ENCODE results near the gene TPRA1. TPM values are rescaled to one million over a fixed set of nuclear protein-coding genes. Genes with fewer than 3 reads are reported as not detected.

The TPRA1 gene
- total RNA-seq, 2 experiments from 2014 or later: 26.6 to 28.0 TPM

- H3K27ac Mint-ChIP-seq: no peak overlapping the region
- H3K4me1 Mint-ChIP-seq (ENCODE audit: low read depth): peaks cover 21% of the 10 kb centered on the region
- TF ChIP-seq, protein P1, sequence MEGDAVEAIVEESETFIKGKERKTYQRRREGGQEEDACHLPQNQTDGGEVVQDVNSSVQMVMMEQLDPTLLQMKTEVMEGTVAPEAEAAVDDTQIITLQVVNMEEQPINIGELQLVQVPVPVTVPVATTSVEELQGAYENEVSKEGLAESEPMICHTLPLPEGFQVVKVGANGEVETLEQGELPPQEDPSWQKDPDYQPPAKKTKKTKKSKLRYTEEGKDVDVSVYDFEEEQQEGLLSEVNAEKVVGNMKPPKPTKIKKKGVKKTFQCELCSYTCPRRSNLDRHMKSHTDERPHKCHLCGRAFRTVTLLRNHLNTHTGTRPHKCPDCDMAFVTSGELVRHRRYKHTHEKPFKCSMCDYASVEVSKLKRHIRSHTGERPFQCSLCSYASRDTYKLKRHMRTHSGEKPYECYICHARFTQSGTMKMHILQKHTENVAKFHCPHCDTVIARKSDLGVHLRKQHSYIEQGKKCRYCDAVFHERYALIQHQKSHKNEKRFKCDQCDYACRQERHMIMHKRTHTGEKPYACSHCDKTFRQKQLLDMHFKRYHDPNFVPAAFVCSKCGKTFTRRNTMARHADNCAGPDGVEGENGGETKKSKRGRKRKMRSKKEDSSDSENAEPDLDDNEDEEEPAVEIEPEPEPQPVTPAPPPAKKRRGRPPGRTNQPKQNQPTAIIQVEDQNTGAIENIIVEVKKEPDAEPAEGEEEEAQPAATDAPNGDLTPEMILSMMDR (IDR thresholded peaks at IDR 0.05): no peak
- ATAC-seq (no peak), DNase-seq (no peak)
- ChIA-PET CTCF (interaction anchor here (2.4 kb wide), 1 partner anchor 76 kb away, joined by 8 read pairs; no protein-coding TSS in a partner anchor), POLR2A (interaction anchor here (1.1 to 3.7 kb wide), 3 partner anchors 18 to 25 kb away, joined by 3 to 11 read pairs (median 4); partner anchors contain the start of gene MCM2)
- peaks cover 1% of the 10 kb centered on the region for H3K9me3 Mint-ChIP-seq
- peaks cover 16% of the 10 kb centered on the region for H3K27me3 Mint-ChIP-seq
- H3K4me3 Mint-ChIP-seq: no peak overlapping the region
- intact Hi-C loops (cut with micrococcal nuclease): no loop called here
- H3K36me3 Mint-ChIP-seq (ENCODE audit: low read depth): peaks cover 28% of the 10 kb centered on the region
These were observed 33.5 kb upstream of the TPRA1 start for GRCh38 chr3:127624063-127624462.

DNA sequence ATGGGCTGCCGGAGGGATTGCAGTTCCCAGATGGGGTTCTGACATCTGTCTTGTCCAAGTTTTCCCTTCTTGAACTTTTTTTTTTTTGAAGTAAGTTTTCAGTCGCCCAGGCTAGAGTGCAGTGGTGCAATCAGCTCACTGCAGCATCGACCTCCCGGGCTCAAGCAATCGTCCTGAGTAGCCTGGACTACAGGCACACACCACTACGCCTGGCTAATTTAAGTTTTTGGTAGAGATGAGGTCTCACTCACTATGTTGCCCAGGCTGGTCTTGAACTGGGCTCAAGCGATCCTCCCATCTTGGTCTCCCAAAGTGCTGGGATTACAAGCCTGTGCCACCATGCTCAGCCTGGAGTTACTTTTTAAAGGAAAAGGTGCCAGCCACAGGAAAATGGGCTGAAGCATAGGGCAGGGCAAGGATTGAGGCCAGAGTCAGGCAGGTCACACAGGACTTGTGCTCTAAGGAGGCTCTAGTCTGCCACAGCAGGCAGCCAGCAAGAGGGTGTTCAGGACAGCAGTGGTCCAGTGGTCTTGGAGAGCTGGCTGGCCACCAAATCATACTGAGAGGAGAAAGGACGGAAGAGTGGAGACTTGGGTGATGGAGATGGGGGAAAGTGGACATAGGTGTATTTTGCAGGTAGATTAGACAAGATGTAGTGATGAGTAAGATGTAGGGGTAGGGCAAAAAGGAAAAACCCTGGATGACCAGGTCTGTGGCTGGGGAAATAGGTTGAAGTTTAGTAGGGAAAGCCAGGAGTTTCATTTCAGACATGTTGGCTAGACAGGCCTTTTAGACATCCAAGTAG, 32.4 kb upstream of the TPRA1 start:
- Mint-ChIP-seq H3K4me3 (no peak overlapping the region), H3K36me3 (ENCODE audit: low read depth) (peaks cover 37% of the 10 kb centered on the region), H3K4me1 (ENCODE audit: low read depth) (peaks cover 17% of the 10 kb centered on the region), H3K27me3 (peaks cover 9% of the 10 kb centered on the region), H3K27ac (no peak overlapping the region), H3K9me3 (no peaks in the 10 kb centered on the region)
- no peak for DNase-seq
- TF ChIP-seq, protein P1 (IDR thresholded peaks at IDR 0.05): no peak
- intact Hi-C loops (cut with micrococcal nuclease): no loop called here
- no peak for ATAC-seq
- POLR2A ChIA-PET: interaction anchor here (1.1 to 5.7 kb wide), 5 partner anchors 12 to 24 kb away, joined by 3 to 50 read pairs (median 6); partner anchors contain the start of gene MCM2
- CTCF ChIA-PET: interaction anchor here (2.4 kb wide), 1 partner anchor 75 kb away, joined by 8 read pairs; no protein-coding TSS in a partner anchor

DNA sequence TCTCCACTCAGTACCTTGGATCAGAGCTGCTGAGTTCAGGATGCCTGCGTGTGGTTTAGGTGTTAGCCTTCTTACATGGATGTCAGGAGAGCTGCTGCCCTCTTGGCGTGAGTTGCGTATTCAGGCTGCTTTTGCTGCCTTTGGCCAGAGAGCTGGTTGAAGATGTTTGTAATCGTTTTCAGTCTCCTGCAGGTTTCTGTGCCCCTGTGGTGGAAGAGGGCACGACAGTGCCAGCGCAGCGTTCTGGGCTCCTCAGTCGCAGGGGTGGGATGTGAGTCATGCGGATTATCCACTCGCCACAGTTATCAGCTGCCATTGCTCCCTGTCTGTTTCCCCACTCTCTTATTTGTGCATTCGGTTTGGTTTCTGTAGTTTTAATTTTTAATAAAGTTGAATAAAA, 31.5 kb upstream of the TPRA1 start:
- ATAC-seq (no peak), DNase-seq (no peak)
- POLR2A ChIA-PET: interaction anchor here (0.6 to 5.7 kb wide), 8 partner anchors 9 to 58 kb away, joined by 3 to 50 read pairs (median 5); partner anchors contain the start of gene MCM2
- H3K27me3 Mint-ChIP-seq: peaks cover 2% of the 10 kb centered on the region
- peaks cover 13% of the 10 kb centered on the region for H3K4me1 Mint-ChIP-seq (ENCODE audit: low read depth)
- H3K4me3 Mint-ChIP-seq: no peak overlapping the region
- intact Hi-C loops (cut with micrococcal nuclease): no loop called here
- peaks cover 46% of the 10 kb centered on the region for H3K36me3 Mint-ChIP-seq (ENCODE audit: low read depth)
- CTCF ChIA-PET: no interaction called here
- TF ChIP-seq, protein P1 (IDR thresholded peaks at IDR 0.05): no peak
- no peak overlapping the region for H3K27ac Mint-ChIP-seq
- H3K9me3 Mint-ChIP-seq: no peaks in the 10 kb centered on the region

- no peaks in the 10 kb centered on the region for H3K27me3 Mint-ChIP-seq
- H3K9me3 Mint-ChIP-seq: no peaks in the 10 kb centered on the region
- no peak for ATAC-seq
- no peak for DNase-seq
- peaks cover 58% of the 10 kb centered on the region for H3K36me3 Mint-ChIP-seq (ENCODE audit: low read depth)
- ChIA-PET CTCF (interaction anchor here (1.0 kb wide), 1 partner anchor 46 kb away, joined by 6 read pairs; no protein-coding TSS in a partner anchor), POLR2A (interaction anchor here (1.2 to 5.7 kb wide), 7 partner anchors 10 to 51 kb away, joined by 3 to 50 read pairs (median 5); partner anchors contain the start of gene MCM2)
- TF ChIP-seq, protein P1 (IDR thresholded peaks at IDR 0.05): no peak
- peaks cover 6% of the 10 kb centered on the region for H3K4me1 Mint-ChIP-seq (ENCODE audit: low read depth)
- no peak overlapping the region for H3K27ac Mint-ChIP-seq
- no peak overlapping the region for H3K4me3 Mint-ChIP-seq
- intact Hi-C loops (cut with micrococcal nuclease): no loop called here
These were observed 30.3 kb upstream of the TPRA1 start for GRCh38 chr3:127620637-127621375.

Measured in activated CD8-positive, alpha-beta T cell treated with anti-CD3 and anti-CD28 coated beads for 36 hours (primary cell).